Measurements from ENCODE around the gene IQGAP2.

GRCh38 chr5:76366596-76366995 lies 36.5 kb upstream of the IQGAP2 start:
- TF ChIP-seq POLR2A (IDR thresholded peaks at IDR 0.05; ENCODE audit: low read length) (no peak), GATA1 (IDR thresholded peaks at IDR 0.05; ENCODE audit: low read depth, low read length) (no peak)

All from erythroblast (primary cell).